Bronchial epithelial cell (primary cell): ENCODE results near the gene KRT16. TPM values are rescaled to one million over a fixed set of nuclear protein-coding genes. Genes with fewer than 3 reads are reported as not detected.
"Not testable (repeated sequence)": the region's sequence is repeated elsewhere in the genome, so short reads cannot be mapped to it uniquely, and the experiment has no call there.

Source experiments
- DNase-seq: peaks from one replicate; pipeline ENCODE4 v3.0.0-alpha.2; 2010; ENCODE audit warnings: low read depth
- FAIRE-seq: peaks from 2 replicates; lab custom pipeline; 2011; peaks lifted over from hg19 to GRCh38; lab: Jason Lieb, UNC
- H3K27me3 ChIP-seq: 2 replicates; pipeline ENCODE4 v1.5.1; 2011; ENCODE audit warnings: low read length; ENCODE audit not compliant: control insufficient read depth, insufficient read depth
- H3K36me3 ChIP-seq: 2 replicates; pipeline ENCODE4 v1.5.1; 2011; ENCODE audit warnings: low read length; ENCODE audit not compliant: control insufficient read depth, insufficient read depth
- H3K4me3 ChIP-seq: 2 replicates; pipeline ENCODE4 v1.5.1; 2011; ENCODE audit warnings: mild to moderate bottlenecking, low read depth, low read length, control low read depth
- total RNA-seq: library from RNA; depleted of rRNA; stranded (reverse); fragments of >200 nt; gene quantifications from 2 replicates; pipeline ENCODE4 v1.2.1, GENCODE V29; 2014
- TF ChIP-seq, protein P1 (sequence below): IDR thresholded peaks from 2 replicates; pipeline ENCODE4 v1.5.1; 2011; ENCODE audit warnings: mild to moderate bottlenecking, moderate library complexity, low read length, control low read depth, inconsistent platforms; ENCODE audit not compliant: insufficient read depth, severe bottlenecking

The KRT16 gene
- total RNA-seq, 1 donor from 2014 or later = 1,390 TPM

DNA sequence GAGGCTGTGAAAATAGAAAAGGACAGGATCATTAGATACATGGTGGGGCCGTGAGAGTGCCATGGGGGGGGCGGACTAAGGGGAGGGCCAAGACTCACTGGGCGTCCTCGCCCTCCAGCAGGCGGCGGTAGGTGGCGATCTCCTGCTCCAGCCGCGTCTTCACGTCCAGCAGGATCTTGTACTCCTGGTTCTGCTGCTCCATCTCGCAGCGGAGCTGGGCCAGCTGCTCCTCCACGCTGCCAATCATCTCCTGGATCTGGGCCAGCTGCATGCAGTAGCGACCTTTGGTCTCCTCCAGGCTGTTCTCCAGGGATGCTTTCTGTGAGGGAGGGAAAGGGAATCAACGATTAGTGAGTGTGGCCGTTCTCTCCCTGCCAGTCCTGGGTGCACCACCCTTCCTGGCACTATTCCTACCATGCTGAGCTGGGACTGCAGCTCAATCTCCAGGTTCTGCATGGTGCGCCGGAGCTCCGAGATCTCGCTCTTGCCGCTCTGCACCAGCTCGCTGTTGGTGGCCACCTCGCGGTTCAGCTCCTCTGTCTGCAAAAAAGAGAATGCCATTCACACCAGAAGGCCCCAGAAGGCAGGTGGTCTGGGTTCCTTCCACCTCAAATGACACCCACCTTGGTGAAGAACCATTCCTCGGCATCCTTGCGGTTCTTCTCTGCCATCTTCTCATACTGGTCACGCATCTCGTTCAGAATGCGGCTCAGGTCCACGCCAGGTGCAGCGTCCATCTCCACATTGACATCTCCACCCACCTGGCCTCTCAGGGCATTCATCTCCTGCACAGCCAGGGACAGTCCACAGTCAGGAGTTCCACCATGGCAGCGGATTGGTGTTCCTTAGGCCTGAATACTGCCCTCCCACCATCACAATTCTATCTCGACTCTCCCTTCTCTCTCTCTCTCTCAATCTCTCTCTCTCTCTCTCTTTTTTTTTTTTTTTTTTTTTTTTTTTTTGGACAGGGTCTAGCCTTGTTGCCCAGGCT, 29.1 kb downstream of the KRT16 start:
- TF ChIP-seq, protein P1, sequence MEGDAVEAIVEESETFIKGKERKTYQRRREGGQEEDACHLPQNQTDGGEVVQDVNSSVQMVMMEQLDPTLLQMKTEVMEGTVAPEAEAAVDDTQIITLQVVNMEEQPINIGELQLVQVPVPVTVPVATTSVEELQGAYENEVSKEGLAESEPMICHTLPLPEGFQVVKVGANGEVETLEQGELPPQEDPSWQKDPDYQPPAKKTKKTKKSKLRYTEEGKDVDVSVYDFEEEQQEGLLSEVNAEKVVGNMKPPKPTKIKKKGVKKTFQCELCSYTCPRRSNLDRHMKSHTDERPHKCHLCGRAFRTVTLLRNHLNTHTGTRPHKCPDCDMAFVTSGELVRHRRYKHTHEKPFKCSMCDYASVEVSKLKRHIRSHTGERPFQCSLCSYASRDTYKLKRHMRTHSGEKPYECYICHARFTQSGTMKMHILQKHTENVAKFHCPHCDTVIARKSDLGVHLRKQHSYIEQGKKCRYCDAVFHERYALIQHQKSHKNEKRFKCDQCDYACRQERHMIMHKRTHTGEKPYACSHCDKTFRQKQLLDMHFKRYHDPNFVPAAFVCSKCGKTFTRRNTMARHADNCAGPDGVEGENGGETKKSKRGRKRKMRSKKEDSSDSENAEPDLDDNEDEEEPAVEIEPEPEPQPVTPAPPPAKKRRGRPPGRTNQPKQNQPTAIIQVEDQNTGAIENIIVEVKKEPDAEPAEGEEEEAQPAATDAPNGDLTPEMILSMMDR = no peak
- H3K4me3 ChIP-seq = no peak overlapping the region
- peaks cover 5% of the 10 kb centered on the region for H3K36me3 ChIP-seq
- DNase-seq (peak; percentile 39), FAIRE-seq (peak; percentile 98)
- H3K27me3 ChIP-seq = no peaks in the 10 kb centered on the region

DNA sequence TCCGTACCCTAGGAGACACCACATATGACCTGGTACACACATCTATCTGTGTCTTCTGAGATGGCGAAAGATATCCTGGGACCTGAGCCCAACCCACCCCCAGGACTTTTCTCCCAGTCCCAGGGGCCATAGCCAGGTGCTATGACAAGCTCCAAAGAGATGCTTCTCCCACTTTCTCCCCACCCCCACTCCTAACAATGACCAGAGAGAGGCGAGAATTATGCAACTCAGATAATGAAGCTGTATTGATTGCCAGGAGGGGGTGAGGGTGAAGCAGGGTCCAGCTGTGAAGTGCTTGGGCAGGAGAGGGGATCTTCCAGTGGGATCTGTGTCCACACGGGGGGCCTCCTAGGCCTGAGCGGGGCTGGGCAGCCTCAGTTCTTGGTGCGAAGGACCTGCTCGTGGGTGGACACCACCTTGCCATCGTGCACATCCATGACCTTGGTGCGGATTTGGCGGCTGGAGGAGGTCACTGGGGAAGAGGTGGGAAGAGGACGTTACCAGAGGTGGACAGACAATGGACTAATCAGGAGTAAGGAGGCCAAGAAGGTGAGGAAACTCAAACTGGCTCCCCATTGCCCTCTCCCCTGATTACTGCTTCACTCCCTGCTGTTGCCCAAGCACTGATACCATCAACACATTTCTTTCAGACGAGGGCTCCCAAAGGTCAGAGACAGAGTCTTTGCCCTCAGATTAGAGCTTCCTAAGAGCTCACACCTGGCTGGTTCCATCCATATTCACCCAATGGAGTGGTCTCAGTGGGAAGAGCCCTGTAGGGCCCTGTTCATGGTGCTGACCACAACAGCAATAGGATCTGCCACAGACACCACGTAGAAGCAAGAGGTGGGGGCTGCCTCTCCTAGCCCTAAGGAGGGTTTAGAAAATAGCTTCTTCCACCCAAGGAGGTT, 30.3 kb downstream of the KRT16 start:
- not testable (repeated sequence) for H3K4me3 ChIP-seq, H3K36me3 ChIP-seq, H3K27me3 ChIP-seq
- FAIRE-seq (peak; percentile 91), DNase-seq (peak; percentile 58)

DNA sequence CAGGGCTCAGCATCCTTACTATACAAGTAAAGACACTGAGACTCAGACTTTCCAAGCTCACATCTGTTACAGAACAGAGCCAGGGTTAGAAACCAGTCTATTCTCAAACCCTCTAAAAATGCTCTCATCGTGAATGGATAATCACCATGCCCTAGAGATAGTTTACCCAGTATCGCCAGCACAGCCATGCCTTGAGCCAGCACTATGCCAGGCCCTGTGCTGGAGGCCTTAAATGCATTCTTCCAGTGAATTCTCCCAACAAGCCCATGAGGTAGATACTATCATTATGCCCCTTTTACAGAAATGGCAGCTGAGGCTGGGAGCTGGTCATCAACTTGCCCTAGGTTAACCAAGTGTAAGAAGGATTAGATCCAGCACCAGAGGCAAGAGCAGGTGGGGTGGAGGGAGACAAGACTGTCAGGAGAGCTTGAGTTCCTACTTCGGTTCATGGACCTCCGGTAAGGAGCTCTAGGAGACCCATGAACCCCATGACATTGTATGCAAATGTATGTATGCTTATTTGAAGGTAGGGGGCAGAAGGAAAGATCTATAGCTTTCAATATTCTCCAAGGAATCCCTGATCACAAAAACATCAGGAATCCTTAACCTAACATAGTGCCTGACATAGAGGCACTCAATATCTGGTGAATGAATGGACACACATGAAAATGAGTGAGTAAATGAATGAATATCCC, 31.1 kb downstream of the KRT16 start:
- Histone ChIP-seq H3K36me3 (peaks cover 5% of the 10 kb centered on the region), H3K27me3 (no peaks in the 10 kb centered on the region), H3K4me3 (no peak overlapping the region)
- no peak for FAIRE-seq
- TF ChIP-seq, protein P1 = no peak
- no peak for DNase-seq

DNA sequence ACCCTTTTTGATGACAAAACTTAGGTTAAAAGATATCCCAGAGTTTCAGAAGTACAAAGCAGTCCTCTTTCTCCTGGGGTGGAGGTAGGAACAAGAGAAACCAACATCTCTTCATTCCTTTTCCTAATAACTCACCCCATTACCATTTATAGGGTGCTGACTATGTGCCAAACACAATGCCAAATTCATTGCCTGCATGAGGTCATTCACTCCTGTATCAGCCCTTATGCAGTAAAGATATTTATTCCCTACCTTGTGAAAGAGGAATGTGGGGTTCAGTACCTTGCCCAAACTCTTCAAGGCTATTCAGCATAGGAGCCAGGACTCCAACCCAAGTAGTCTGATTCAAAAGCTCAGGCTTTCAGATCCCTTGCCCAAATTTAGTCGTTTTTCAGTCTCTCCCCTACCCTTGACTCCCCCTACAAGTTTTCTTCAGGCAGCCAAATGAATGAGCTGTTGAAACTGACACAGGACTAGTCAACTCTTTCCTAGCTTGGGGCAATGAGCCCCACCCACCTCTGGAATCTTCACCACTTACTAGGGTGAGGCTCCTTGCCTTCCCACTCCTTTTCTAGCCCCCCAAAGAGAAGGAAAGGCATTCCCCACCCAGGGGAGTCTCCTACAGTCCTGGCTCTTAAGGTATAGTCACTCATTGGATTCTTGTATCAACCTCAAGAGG, 31.7 kb downstream of the KRT16 start:
- no peak overlapping the region for H3K4me3 ChIP-seq
- TF ChIP-seq, protein P1 = no peak
- no peak for FAIRE-seq
- peaks cover 5% of the 10 kb centered on the region for H3K36me3 ChIP-seq
- DNase-seq = peak; percentile 91
- no peaks in the 10 kb centered on the region for H3K27me3 ChIP-seq

DNA sequence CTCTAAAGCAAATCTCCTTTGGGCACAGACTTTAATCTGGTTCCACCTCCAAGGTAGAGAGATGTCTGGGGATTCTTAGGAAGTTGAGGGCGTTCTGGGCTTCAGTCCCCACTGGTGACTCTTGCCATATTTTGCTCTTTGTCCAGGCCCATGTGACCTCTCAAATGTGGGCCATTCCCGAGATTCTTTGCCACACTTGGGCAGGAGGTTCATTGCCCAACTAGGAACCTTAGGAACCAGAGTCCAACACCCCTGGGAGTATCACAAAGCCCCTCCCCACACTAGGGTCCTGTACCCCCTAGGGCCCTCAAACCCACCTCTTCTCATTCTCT, 32.4 kb downstream of the KRT16 start:
- H3K4me3 ChIP-seq = no peak overlapping the region
- FAIRE-seq (peak; percentile 66), DNase-seq (peak; percentile 69)
- H3K27me3 ChIP-seq = no peaks in the 10 kb centered on the region
- TF ChIP-seq, protein P1 = no peak
- peaks cover 5% of the 10 kb centered on the region for H3K36me3 ChIP-seq
